CD4-positive, alpha-beta T cell (primary cell): ENCODE results near the gene PTPRM. TPM values are rescaled to one million over a fixed set of nuclear protein-coding genes. Genes with fewer than 3 reads are reported as not detected.

Source experiments
- ATAC-seq: fragments of 200-7000 bp; cut with Tn5 transposase; one replicate; pipeline ENCODE4 v1.10.0; 2022; ENCODE audit warnings: mild to moderate bottlenecking; ENCODE audit not compliant: poor library complexity
- CTCF ChIA-PET: fragments of 350-600 bp; sonication (Branson Sonifier 250); formaldehyde crosslinking; loops from one replicate; lab custom pipeline; 2021; ENCODE audit warnings: antibody characterized with exemption, inconsistent platforms; lab: Charles Lee
- POLR2A ChIA-PET: fragments of 350-600 bp; sonication (Branson Sonifier 250); formaldehyde crosslinking; loops from one replicate; lab custom pipeline; 2021; ENCODE audit warnings: antibody characterized with exemption, inconsistent platforms; lab: Charles Lee
- DNase-seq, 14 experiments: peaks; one replicate each; pipeline ENCODE4 v3.0.0-alpha.2; 2013 to 2020; ENCODE audit warnings: mixed read lengths in 2 of 14
- H3K27ac ChIP-seq, 2 donors: one replicate each; pipeline versions ENCODE4 v1.5.1 to v1.7.0; 2013; ENCODE audit warnings: low read length in 2 of 2, low read depth in 1 of 2, mild to moderate bottlenecking in 1 of 2
- H3K27me3 ChIP-seq, 2 experiments: 1 replicate in 1 of 2; 2 replicates in 1 of 2; pipeline versions ENCODE4 v1.6.1 to v1.7.0; 2013; ENCODE audit warnings: low read length in 2 of 2, control low read depth in 1 of 2, mild to moderate bottlenecking in 1 of 2, moderate library complexity in 1 of 2; ENCODE audit not compliant: insufficient read depth in 2 of 2, control insufficient read depth in 1 of 2
- H3K36me3 ChIP-seq: one replicate; pipeline ENCODE4 v1.6.1; 2013; ENCODE audit warnings: low read length, control low read depth; ENCODE audit not compliant: insufficient read depth
- H3K4me1 ChIP-seq: one replicate; pipeline ENCODE4 v1.6.1; 2013; ENCODE audit warnings: low read length, control low read depth; ENCODE audit not compliant: insufficient read depth
- H3K4me3 ChIP-seq: one replicate; pipeline ENCODE4 v1.5.1; 2013; ENCODE audit warnings: mild to moderate bottlenecking, low read length, moderate library complexity
- H3K9me3 ChIP-seq, 2 experiments: 1 replicate in 1 of 2; 2 replicates in 1 of 2; pipeline versions ENCODE4 v1.6.1 to v1.7.0; 2013; ENCODE audit warnings: low read length in 2 of 2, mild to moderate bottlenecking in 2 of 2, control low read depth in 1 of 2, moderate library complexity in 1 of 2; ENCODE audit not compliant: control insufficient read depth in 1 of 2, insufficient read depth in 1 of 2
- H3K27ac Mint-ChIP-seq: one replicate; pipeline ENCODE4 v1.8.0; 2020; ENCODE audit warnings: mixed read lengths
- H3K27me3 Mint-ChIP-seq: one replicate; pipeline ENCODE4 v1.8.0; 2021; ENCODE audit warnings: mixed read lengths
- H3K36me3 Mint-ChIP-seq: one replicate; pipeline ENCODE4 v1.8.0; 2021; ENCODE audit warnings: low read depth, mixed read lengths
- H3K4me1 Mint-ChIP-seq: one replicate; pipeline ENCODE4 v1.8.0; 2021; ENCODE audit warnings: low read depth, mixed read lengths
- H3K4me3 Mint-ChIP-seq: one replicate; pipeline ENCODE4 v1.8.0; 2020; ENCODE audit warnings: mild to moderate bottlenecking, mixed read lengths
- H3K9me3 Mint-ChIP-seq: one replicate; pipeline ENCODE4 v1.8.0; 2020; ENCODE audit warnings: mixed read lengths
- CTCF ChIP-seq: fragments of 200-600 bp; IDR thresholded peaks from one replicate; pipeline ENCODE4 v1.8.0; 2022; ENCODE audit warnings: antibody characterized with exemption, mild to moderate bottlenecking
- intact Hi-C, 2 experiments: fragments of 100-400 bp; cut with DNase I in 1 of 2; cut with micrococcal nuclease in 1 of 2; formaldehyde crosslinking; loops; one replicate each; pipeline versions ENCODE4 v1.15.1 to v1.9.0; 2023 to 2025; cut with DNase I, micrococcal nuclease
- total RNA-seq, 174 experiments: library from RNA in 2 of 174; stranded (reverse) in 2 of 174; gene quantifications; one replicate each; pipeline ENCODE4 v1.2.3 and lab custom pipeline; 2021 to 2026

The PTPRM gene
- total RNA-seq, 2 experiments from 2014 or later = 21.7 to 21.9 TPM

GRCh38 chr18:7711495-7711894 is 144.4 kb downstream of the PTPRM start:
- no peak overlapping the region for H3K4me3 Mint-ChIP-seq
- Histone ChIP-seq H3K27ac (no peak overlapping the region), H3K36me3 (no peaks in the 10 kb centered on the region), H3K4me3 (no peak overlapping the region), H3K9me3 (peaks cover 0 to 11% of the 10 kb centered on the region in 2 experiments), H3K27me3 (no peaks in the 10 kb centered on the region), H3K4me1 (no peaks in the 10 kb centered on the region)
- ChIA-PET CTCF (no interaction called here), POLR2A (no interaction called here)
- H3K27me3 Mint-ChIP-seq = no peaks in the 10 kb centered on the region
- H3K9me3 Mint-ChIP-seq = peaks cover 14% of the 10 kb centered on the region
- DNase-seq (no peak), ATAC-seq (no peak)
- no peak for TF ChIP-seq CTCF
- intact Hi-C loops = no loop called here
- no peaks in the 10 kb centered on the region for H3K4me1 Mint-ChIP-seq
- no peak overlapping the region for H3K27ac Mint-ChIP-seq
- no peaks in the 10 kb centered on the region for H3K36me3 Mint-ChIP-seq

GRCh38 chr18:7720395-7720794 is 153.3 kb downstream of the PTPRM start:
- Histone ChIP-seq H3K4me3 (no peak overlapping the region), H3K9me3 (peaks cover 0 to 4% of the 10 kb centered on the region in 2 experiments), H3K27ac (no peak overlapping the region), H3K27me3 (no peaks in the 10 kb centered on the region), H3K4me1 (no peaks in the 10 kb centered on the region), H3K36me3 (no peaks in the 10 kb centered on the region)
- Mint-ChIP-seq H3K4me1 (no peaks in the 10 kb centered on the region), H3K27ac (no peak overlapping the region), H3K27me3 (no peaks in the 10 kb centered on the region), H3K36me3 (no peaks in the 10 kb centered on the region), H3K4me3 (no peak overlapping the region), H3K9me3 (no peaks in the 10 kb centered on the region)
- TF ChIP-seq CTCF = no peak
- no peak for ATAC-seq
- ChIA-PET POLR2A (no interaction called here), CTCF (no interaction called here)
- no peak for DNase-seq
- intact Hi-C loops = no loop called here

- H3K4me1 Mint-ChIP-seq = no peaks in the 10 kb centered on the region
- H3K9me3 Mint-ChIP-seq = no peaks in the 10 kb centered on the region
- no peaks in the 10 kb centered on the region for H3K4me1 ChIP-seq
- no peaks in the 10 kb centered on the region for H3K27me3 ChIP-seq
- no peak overlapping the region for H3K4me3 ChIP-seq
- no peak for TF ChIP-seq CTCF
- no peak overlapping the region for H3K4me3 Mint-ChIP-seq
- no peak overlapping the region for H3K27ac ChIP-seq
- no peaks in the 10 kb centered on the region for H3K27me3 Mint-ChIP-seq
- DNase-seq (no peak), ATAC-seq (no peak)
- no peaks in the 10 kb centered on the region for H3K36me3 Mint-ChIP-seq
- CTCF ChIA-PET = no interaction called here
- H3K9me3 ChIP-seq = peaks cover 0 to 4% of the 10 kb centered on the region in 2 experiments
- intact Hi-C loops = no loop called here
- POLR2A ChIA-PET = no interaction called here
- no peaks in the 10 kb centered on the region for H3K36me3 ChIP-seq
- no peak overlapping the region for H3K27ac Mint-ChIP-seq
These were observed 154.4 kb downstream of the PTPRM start for GRCh38 chr18:7721532-7721931.
